Stimulated activated CD4-positive, alpha-beta T cell treated with anti-CD3 and anti-CD28 coated beads, Interleukin-4, amount 100 ng/mL, for 4 hours (primary cell): ENCODE measurements around the gene NUDT19.
"Not testable (repeated sequence)": the region's sequence is repeated elsewhere in the genome, so short reads cannot be mapped to it uniquely, and the experiment has no call there.

Source experiments
- DNase-seq, 2 experiments: peaks; one replicate each; pipeline ENCODE4 v3.0.0-alpha.2; 2020

NUDT19 gene

DNA sequence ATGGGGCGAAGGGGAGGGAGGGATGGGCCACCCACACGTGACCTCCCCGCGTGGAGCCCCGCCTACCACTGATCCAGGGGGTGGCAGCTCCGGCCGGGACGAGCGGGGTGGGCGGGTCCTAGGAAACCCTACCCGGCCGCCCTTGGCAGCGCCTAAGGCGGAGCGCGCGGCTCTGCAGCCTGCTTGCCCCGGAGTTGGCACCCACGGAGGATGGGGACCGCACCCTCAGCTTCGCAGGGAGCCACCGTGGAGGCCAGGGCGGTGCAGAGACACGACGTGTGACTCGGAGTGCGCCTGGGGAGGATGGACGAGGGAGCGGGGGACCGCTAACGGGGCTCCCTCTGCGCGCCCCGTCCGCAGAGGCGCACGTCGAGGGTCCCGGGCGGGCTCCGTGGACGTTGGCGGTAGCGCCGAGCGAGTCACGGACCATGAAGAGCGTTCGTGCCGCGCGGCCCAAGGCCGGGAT is 15.9 kb upstream of the NUDT19 start, which contains the start of gene RGS9BP:
Gene RGS9BP (plus strand): TSS at position 129 of the 466 bp plus-strand sequence. CDS start 416 bp downstream, outside the sequence.
- DNase-seq = peak; percentile 60 to 63

DNA sequence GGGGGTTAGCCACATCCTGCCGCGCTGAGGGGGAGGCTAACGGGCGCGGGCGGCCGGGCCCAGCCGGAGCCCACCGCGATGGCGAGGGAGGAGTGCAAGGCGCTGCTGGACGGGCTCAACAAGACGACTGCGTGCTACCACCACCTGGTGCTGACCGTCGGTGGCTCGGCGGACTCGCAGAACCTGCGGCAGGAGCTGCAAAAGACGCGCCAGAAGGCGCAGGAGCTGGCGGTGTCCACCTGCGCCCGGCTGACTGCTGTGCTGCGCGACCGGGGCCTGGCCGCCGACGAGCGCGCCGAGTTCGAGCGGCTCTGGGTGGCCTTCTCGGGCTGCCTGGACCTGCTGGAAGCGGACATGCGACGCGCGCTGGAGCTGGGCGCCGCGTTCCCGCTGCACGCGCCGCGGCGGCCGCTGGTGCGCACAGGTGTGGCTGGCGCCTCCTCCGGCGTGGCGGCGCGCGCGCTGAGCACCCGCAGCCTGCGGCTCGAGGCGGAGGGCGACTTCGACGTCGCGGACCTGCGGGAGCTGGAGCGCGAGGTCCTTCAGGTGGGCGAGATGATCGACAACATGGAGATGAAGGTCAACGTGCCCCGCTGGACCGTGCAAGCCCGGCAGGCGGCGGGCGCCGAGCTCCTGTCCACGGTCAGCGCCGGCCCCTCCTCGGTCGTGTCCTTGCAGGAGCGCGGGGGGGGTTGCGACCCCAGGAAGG is 15.3 kb upstream of the NUDT19 start:
- peak in 1 of 2 experiments; percentile 21 for DNase-seq

DNA sequence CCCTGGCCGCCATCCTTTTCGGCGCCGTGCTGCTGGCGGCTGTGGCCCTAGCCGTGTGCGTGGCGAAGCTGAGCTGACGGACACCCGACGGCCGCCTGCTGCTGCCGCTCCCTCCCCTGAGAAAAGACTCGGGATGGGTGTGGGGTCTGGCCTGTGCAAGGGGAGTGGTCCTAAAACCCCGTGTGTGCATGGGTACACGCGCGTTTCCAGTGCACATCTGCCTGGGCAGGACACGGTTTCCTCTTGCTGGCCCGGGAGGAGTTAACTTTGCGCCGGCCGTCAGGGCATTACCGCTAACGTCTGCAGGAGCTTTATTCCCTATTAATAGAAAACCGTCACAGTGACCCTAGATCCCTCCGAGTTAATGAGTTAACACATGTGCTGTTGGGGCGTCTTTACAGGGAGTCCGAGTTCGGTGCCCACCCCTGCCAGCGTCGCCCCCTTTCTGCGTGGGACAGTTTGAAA is 14.7 kb upstream of the NUDT19 start:
- DNase-seq = no peak

DNA sequence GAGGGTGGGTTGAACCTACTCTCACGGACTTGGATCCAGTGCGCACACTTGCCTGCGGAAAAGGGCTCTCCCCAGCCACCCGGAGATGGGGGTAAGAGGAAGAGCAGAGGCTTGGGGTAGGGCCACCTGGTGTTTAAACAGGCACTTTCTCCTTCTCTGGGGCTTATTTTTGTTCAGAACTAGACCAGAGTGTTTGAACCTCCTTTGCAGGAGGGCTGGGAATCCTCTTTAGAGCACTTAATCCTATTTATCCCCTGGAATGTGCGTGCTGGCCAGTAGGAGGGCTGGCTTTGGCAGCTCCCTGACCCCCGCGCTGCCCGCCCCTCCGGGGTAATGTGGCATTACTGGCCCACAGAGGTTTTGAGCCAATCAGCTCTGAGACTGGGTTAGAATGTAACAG is 14.0 kb upstream of the NUDT19 start:
- no peak for DNase-seq

DNA sequence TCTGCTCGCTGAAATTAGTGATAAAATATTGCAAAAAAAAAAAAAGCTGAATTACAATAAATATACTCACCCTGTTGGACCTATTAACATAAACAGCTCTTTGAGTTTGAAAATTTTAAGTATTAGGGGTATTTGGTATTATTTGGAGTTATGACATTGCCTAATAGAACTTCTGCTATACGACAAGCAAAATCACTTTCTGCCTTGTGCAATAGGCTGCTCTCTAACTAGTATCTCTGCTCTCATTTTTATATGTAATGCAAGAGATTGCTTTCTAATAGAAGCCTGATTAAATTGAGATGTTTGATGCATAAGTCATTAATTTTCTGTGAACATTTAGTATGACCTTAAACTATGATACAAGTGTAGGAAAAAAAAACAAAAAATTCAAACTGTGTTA is 10.6 kb upstream of the NUDT19 start:
- DNase-seq = no peak

DNA sequence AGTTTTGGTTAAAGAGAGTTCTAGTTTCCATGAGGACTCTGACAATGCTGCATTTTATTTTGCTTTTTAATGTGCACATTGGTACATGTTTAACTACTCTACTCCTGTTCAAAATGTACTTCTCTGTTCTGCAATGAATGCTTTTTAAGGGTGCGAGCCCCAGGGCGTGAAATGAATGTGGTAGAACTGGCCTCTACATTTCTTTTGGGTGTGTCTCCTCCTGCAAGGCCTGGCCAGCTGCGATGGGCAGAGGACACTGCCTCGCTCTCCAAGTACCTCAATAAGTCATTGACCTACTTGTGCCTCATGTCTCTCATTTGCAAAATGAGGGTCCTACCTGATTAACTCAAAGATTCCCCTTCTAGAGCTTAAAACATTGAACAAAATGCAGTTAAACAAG is 9.3 kb upstream of the NUDT19 start:
- DNase-seq = no peak

DNA sequence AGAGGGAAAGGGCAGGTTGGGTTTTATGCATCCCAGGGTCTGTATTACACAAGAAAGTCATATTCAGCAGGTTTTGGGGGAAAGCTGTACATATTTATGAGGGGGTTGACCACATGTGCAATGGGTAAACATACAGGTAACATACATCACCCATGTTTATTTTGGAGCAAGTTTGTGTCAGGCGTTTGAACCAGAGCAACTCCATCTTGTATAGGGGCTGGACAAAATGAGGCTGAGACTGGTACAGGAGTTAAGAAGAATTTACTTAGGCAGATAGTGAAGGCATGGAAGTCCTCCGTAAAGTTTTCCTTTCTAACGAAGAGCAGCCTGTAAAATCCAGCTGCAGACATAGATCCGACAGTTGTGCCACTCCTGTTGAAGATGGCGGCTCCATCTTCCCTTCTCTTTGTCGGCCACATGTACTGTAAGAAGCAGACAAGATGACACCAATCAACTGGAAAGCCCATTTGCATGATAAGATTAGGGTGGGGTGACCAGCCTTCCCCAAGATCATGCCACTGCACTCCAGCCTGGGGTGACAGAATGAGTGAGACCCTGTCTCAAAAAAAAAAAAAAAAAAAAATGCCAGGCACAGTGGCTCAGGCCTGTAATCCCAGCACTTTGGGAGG is 4.7 kb upstream of the NUDT19 start:
- DNase-seq = no peak

DNA sequence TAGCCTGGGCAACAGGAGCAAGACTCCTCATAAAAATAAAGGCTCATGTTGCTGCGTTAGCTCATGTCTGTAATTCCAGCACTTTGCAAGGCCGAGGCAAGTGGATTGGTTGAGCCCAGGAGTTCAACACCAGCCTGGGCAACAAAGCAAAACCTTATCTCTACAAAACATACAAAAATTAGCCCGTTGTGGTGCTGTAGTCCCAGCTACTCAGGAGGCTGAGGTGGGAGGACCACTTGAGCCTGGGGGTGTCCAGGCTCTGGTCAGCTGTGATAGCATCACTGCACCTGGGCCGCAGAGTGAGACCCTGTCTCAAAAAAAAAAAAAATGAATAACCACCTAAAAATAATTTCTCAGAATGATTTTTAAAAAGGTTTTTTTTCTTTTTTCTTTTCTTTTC is 3.9 kb upstream of the NUDT19 start:
- DNase-seq = no peak

DNA sequence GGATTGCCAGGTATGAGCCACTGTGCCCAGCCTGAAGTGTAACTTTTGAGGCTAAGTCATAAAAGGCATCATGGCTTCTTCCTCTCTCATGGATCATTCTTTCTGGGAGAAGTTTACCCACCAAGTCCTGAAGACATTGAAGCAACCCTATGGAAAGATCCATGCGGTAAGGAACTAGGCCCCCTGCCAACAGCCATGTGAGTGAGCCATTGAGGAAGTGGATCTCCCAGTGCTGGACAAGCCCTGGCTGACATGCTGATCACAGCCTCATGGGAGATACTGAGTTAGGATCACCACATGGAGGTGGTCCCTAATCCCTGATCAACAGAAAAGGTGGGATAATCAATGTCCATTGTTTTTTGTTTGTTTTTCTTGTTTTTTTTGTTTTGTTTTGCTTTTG is 3.3 kb upstream of the NUDT19 start:
- no peak for DNase-seq

DNA sequence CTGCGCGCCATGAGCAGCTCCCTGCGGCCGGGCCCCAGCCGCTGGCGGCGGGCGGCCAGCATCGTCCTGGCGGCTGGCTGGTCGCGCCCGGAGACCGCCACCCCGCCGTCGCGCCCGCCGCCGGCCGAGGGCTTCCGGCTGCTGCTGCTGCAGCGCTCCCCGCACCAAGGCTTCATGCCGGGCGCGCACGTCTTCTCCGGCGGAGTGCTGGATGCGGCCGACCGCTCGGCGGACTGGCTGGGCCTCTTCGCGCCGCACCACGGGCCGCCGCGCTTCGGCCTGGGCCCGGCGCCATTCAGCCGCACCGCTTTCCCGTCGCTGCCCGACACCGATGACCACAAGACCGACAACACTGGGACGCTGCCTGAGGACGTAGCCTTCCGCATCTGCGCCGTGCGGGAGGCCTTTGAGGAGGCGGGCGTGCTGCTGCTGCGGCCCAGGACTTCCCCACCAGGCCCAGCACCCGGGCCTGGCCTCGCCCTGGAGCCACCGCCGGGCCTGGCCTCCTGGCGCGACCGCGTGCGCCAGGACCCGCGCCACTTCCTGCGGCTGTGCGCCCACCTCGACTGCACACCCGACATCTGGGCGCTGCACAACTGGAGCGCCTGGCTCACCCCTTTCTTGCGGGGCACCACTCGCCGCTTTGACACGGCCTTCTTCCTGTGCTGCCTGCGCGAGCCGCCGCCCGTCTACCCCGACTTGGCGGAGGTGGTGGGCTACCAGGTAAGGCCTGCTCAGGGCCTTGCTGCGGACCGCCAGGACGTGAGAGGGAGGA is 518 bp downstream of the NUDT19 start:
- DNase-seq = peak; percentile 34 to 54

DNA sequence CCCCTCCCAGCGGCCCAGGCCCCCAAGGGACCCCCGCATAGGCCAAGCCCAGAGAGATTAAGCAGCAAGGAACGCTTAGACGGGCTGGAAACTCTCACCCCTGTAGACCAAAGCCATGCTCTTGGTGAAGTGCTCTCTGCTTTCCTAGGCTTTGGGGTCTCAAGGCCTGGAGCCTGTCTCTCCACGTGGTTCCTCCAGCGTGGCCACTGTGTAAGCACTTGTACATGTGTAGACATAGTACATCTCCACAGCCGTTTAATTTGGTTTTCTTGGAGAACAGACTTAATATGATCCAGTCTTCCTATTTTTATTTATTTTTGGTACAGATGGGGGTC is 1.1 kb downstream of the NUDT19 start:
- DNase-seq = no peak

DNA sequence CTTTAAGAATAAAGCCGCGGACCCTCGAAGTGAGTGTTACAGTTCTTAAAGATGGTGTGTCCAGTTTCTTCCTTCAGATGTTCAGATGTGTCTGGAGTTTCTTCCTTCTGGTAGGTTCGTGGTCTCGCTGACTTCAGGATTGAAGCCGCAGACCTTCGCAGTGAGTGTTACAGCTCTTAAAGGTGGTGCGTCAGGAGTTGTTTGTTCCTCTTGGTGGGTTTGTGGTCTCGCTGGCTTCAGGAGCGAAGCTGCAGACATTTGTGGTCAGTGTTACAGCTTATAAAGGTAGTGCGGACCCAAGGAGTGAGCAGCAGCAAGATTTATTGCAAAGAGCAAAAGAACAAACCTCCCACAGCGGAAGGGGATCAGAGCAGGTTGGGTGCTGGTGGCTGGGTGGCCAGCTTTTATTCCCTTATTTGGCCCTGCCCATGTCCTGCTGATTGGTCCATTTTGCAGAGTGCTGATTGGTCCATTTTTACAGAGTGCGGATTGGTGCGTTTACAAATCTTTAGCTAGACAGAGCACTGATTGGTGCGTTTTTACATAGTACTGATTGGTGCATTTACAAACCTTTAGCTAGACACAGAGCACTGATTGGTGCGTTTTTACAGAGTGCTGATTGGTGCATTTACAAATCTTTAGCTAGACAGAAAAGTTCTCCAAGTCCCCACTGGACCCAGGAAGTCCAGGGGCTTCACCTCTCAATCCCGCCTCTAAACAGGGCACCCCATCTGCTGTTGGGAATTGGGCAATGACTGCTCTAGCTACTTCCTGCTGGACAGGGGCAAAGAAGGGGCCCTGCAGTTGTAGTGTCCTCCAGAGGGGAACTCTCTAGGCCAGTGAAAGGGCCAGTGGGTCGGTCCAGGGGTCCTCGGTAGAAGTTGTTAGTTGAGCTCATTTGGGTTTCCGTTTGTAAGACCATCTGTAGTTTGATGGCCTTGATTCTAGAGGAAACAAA is 1.8 kb downstream of the NUDT19 start:
- peak; percentile 10 to 15 for DNase-seq

DNA sequence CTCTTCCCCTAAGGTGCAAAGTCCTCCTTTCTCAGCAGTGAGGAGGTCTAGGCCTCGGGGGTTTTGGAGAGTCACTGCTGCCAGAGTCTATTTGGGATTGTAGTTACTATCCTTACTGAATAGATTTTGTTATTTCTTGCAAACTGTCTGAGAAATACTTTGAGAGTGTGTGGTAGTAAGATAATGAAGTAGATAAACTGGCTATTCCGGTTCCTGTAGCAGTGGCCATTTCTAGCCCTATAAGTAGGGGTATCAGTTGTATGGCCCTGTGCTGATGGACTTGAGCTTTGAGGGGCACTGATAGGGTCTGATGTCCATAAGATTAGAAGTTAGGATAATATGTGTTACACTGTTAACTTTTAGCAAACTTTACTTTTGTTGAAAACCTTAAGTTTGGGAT is 2.7 kb downstream of the NUDT19 start:
- DNase-seq = not testable (repeated sequence)

DNA sequence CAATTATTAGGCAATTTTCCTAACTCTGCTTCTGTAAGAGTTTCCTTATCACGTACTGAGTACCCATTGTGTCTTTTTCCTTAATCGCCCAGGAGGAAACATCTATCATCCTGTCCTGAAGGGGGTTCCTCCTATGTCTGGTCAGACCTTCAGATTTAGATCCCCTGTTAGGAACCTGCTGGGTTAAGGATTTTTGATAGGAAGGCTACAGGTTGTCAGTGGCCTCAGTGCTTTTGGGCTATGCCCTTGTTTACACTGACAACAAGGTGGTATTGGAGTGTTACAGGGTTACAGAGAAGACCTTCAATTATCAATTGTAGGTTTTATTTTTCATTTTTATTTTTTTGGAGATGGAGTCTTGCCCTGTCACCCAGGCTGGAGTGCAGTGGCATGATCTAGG is 3.2 kb downstream of the NUDT19 start:
- DNase-seq = not testable (repeated sequence)

DNA sequence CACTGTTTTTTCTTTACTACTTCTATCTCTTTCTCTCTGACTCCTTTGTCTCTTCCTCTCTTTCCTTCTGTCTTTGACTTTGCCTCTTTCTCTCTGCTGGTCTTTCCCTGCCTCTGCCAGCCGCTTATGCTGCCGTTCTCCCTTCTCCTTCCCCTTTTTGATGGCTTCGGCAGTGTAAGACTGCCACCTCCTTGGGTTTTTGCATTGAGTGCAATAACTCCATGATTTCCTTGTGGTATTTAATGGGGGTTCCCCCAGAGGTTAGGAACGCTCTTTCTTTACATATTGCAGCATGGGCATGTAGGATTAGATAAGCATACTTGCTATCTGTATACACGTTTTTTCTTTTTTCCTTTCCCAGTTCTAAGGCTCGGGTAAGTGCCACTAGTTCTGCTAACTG is 3.9 kb downstream of the NUDT19 start:
- DNase-seq = not testable (repeated sequence)

DNA sequence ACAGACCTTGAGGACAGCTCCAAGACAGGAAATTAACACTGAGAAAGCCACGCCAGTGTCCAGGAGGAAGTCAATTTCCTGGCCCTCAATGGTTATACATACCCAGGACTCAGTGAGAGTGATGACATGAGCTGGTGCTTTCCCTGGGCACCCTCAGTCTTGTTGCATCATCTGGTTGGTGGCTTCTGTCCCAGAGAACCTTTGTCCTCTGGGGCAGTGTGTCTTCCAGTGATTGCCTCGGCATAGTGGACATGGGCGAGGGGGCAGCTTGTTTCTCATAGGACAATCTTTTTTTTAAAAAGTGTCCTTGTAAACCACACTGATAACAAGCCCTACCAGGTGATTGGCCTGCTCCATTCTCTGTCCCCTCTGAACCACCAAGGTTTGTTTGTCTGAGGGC is 5.2 kb downstream of the NUDT19 start:
- DNase-seq = not testable (repeated sequence)

DNA sequence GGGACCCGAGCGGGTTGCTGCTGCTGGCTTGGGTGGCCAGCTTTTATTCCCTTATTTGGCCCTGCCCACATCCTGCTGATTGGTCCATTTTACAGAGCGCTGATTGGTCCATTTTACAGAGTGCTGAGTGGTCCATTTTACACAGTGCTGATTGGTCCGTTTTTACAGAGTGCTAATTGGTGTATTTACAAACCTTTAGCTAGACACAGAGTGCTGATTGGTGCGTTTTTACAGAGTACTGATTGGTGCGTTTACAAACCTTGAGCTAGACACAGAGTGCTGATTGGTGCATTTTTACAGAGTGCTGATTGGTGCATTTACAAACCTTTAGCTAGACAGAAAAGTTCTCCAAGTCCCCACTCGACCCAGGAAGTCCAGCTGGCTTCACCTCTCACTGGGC is 8.5 kb downstream of the NUDT19 start:
- not testable (repeated sequence) for DNase-seq

DNA sequence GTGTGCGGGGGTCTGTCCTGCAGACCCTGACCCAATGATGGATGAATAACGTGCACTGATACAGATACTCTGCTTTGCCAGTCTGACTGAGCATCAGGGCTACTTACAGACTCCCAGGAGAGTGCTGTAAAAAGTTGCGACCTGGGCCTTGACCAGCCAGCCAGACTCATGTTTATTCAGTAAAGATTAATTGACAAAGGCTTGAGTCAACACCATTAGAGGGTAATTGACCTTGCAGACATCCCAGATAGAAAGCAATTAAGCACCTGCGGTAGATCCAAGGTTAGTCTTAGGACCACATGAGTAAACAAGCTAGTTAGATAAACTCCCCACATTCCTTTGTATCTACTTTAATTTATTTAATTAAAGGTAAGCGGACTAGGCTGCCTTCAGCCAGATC is 10.4 kb downstream of the NUDT19 start:
- DNase-seq = no peak

DNA sequence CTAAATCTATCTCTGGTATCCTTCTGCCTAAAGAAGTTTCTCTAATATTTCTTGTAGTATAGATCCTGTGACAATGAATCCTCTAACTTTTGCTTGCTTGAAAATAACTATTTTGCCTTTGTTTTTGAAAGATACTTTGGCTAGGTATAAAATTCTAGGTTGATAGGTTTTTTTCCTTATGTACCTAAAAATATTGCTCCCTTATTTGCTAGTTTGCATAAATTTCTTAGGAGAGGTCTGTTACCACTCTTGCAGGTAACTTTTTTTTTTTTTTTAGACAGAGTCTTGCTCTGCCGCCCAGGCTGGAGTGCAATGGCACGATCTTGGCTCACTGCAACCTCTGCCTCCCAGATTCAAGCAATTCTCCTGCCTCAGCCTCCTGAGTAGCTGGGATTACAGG is 12.4 kb downstream of the NUDT19 start:
- not testable (repeated sequence) for DNase-seq

DNA sequence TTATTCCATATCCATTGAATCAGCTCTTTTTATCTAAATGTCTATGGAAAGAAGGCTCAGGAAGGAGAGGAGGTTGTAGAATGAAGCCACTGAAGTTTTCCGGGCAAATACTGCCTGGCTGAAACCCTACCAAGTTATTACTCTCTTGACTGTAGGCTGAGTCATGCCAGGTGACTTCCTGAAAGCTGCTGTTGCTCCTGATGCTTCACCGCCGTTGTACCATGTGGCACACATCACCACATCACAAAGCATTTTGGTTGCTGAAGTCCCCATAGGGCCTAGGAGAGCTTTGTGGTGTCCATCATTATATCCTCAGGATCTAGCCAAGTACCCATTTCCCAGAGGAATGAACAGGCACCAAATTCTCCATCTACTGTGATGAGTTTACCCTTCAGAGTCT is 16.8 kb downstream of the NUDT19 start:
- DNase-seq = peak; percentile 12 to 53

DNA sequence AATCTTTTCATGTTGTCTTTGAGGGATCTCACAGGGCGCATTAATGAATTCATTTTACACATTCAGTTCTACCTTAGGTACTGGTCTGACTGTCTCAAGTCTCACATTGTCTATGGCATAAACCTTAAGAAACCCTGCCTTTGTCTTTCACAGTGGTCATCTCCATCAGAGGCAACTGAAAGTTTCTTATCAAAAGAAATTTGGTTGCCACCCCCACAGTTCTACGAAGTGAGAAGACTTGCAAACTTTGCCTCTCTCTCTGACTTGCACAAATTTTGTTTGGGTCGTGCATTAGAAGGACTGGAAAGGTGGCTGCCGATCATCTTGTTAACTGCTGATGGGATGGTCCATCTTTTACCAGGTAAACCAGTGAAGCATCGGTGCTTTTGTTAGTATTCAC is 17.4 kb downstream of the NUDT19 start:
- DNase-seq = no peak

DNA sequence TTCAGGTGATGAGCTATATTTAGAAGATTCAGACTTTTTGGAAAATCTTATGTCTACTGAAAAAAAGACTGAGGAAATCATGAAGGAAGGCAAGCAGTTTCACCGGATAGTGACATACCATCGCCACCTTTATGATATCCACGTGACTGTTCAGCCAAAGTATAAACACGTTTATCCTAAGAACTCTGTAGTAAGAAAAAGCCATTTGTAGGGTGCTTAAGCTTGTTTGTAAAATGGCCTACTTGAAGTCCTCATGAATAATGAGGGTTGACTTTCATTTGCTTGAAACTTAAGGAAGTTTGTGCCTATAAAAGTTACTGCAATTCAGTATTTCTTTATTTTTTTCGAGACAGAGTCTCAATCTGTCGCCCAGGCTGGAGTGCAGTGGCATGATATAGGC is 20.1 kb downstream of the NUDT19 start:
- no peak for DNase-seq

DNA sequence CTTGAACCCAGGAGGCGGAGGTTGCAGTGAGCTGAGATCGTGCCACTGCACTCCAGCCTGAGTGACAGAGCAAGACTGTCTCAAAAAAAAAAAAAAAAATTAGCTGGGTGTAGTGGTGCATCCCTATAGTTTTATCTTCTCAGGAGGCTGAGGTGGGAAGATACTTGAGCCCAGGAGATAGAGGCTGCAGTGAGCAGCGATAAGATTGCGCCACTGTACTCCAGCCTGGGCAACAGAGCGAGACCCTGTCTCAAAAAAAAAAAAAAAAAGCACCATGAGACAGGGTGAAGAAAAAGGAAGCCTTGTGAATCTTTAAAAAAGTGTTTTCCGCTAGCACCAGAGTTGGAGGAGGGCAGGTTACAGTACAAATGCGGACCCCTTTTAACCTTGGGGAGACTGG is 24.6 kb downstream of the NUDT19 start:
- DNase-seq = not testable (repeated sequence)
